Activated CD8-positive, alpha-beta memory T cell treated with anti-CD3 and anti-CD28 coated beads for 4 hours (primary cell): ENCODE measurements around the gene GREM2.

Experiments
- DNase-seq, 2 donors: peaks; one replicate each; pipeline ENCODE4 v3.0.0-alpha.2; 2020; ENCODE audit warnings: low read depth in 2 of 2

The GREM2 gene

GRCh38 chr1:240499012-240499411 is 112.9 kb downstream of the GREM2 start:
- DNase-seq = no peak

- no peak for DNase-seq
Measured at GRCh38 chr1:240498335-240498734, 113.6 kb downstream of the GREM2 start.

GRCh38 chr1:240497908-240498307 is 114.0 kb downstream of the GREM2 start:
- DNase-seq = no peak

- no peak for DNase-seq
Measured at GRCh38 chr1:240496941-240497340, 115.0 kb downstream of the GREM2 start.

GRCh38 chr1:240496356-240496755 is 115.6 kb downstream of the GREM2 start:
- DNase-seq = no peak

- no peak for DNase-seq
Measured at GRCh38 chr1:240495601-240496000, 116.4 kb downstream of the GREM2 start.

- DNase-seq = no peak
Measured at GRCh38 chr1:240492832-240493440, 119.0 kb downstream of the GREM2 start.

- no peak for DNase-seq
Measured at GRCh38 chr1:240491796-240492195, 120.2 kb downstream of the GREM2 start.

GRCh38 chr1:240491156-240491555 is 120.8 kb downstream of the GREM2 start:
- no peak for DNase-seq

GRCh38 chr1:240487493-240487892 is 124.5 kb downstream of the GREM2 start:
- DNase-seq = no peak

GRCh38 chr1:240486611-240487010 is 125.3 kb downstream of the GREM2 start:
- no peak for DNase-seq

GRCh38 chr1:240484804-240485443 is 127.0 kb downstream of the GREM2 start:
- no peak for DNase-seq

GRCh38 chr1:240478536-240478935 is 133.4 kb downstream of the GREM2 start:
- DNase-seq = no peak

GRCh38 chr1:240475832-240476231 is 136.1 kb downstream of the GREM2 start:
- DNase-seq = no peak

- DNase-seq = no peak
Measured at GRCh38 chr1:240474133-240474614, 137.8 kb downstream of the GREM2 start.

- DNase-seq = no peak
Measured at GRCh38 chr1:240468656-240469055, 143.3 kb downstream of the GREM2 start.

GRCh38 chr1:240467895-240468294 is 144.1 kb downstream of the GREM2 start:
- DNase-seq = no peak

GRCh38 chr1:240466509-240466908 is 145.4 kb downstream of the GREM2 start:
- DNase-seq = no peak

- DNase-seq = no peak
Measured at GRCh38 chr1:240465531-240465940, 146.4 kb downstream of the GREM2 start.

- DNase-seq = no peak
Measured at GRCh38 chr1:240464099-240464498, 147.9 kb downstream of the GREM2 start.

GRCh38 chr1:240462766-240463395 is 149.1 kb downstream of the GREM2 start:
- DNase-seq = no peak

- DNase-seq = no peak
Measured at GRCh38 chr1:240462277-240462676, 149.7 kb downstream of the GREM2 start.

- no peak for DNase-seq
Measured at GRCh38 chr1:240457203-240457602, 154.8 kb downstream of the GREM2 start.
